ENCODE measurements around the gene DBP. TPM values are rescaled to one million over a fixed set of nuclear protein-coding genes. Genes with fewer than 3 reads are reported as not detected.
A peak's percentile ranks its signal among the peaks of the same experiment; 100 is the strongest.

The DBP gene
- total and polyA plus RNA-seq, 2 of the 13 experiments (the other 11 are each of a cell fraction or from before 2014, with no cell fraction given) = 1.7 to 5.8 TPM

DNA sequence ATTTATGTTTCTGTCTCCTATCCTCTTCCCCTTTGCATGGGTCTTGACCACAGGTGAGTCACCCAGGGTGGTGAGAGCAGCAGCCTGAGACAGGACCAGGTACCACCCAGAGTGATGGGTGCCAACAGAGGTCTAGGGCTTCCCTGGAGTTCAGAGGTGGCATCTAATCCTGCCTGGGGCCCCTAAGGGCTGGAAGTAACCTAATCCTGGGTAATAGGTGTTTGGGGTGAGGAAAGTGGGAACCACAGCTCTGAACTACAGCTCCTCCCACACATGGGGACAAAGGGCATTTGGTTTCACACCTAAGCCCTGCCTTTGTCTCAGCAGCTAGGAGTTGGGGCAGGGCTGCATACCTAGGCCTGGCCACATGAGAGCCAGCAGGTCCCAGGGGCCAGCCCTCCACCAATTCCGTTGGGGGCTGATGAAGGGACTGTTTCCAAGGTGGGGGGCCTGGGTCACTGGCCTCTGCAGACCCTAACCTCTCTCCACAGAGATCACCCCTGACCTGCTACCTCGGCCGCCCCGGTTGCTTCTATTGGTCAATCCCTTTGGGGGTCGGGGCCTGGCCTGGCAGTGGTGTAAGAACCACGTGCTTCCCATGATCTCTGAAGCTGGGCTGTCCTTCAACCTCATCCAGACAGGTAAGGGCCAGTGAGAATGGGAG lies 9.8 kb downstream of the DBP start (continued):
- TF ChIP-seq, protein P1, sequence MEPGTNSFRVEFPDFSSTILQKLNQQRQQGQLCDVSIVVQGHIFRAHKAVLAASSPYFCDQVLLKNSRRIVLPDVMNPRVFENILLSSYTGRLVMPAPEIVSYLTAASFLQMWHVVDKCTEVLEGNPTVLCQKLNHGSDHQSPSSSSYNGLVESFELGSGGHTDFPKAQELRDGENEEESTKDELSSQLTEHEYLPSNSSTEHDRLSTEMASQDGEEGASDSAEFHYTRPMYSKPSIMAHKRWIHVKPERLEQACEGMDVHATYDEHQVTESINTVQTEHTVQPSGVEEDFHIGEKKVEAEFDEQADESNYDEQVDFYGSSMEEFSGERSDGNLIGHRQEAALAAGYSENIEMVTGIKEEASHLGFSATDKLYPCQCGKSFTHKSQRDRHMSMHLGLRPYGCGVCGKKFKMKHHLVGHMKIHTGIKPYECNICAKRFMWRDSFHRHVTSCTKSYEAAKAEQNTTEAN (CRISPR knock-in tag; conservative IDR thresholded peaks at IDR 0.05) = no peak
- TF ChIP-seq, protein P2, sequence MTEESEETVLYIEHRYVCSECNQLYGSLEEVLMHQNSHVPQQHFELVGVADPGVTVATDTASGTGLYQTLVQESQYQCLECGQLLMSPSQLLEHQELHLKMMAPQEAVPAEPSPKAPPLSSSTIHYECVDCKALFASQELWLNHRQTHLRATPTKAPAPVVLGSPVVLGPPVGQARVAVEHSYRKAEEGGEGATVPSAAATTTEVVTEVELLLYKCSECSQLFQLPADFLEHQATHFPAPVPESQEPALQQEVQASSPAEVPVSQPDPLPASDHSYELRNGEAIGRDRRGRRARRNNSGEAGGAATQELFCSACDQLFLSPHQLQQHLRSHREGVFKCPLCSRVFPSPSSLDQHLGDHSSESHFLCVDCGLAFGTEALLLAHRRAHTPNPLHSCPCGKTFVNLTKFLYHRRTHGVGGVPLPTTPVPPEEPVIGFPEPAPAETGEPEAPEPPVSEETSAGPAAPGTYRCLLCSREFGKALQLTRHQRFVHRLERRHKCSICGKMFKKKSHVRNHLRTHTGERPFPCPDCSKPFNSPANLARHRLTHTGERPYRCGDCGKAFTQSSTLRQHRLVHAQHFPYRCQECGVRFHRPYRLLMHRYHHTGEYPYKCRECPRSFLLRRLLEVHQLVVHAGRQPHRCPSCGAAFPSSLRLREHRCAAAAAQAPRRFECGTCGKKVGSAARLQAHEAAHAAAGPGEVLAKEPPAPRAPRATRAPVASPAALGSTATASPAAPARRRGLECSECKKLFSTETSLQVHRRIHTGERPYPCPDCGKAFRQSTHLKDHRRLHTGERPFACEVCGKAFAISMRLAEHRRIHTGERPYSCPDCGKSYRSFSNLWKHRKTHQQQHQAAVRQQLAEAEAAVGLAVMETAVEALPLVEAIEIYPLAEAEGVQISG (CRISPR knock-in tag; IDR thresholded peaks at IDR 0.05) = peak; percentile 57
- TF ChIP-seq SOX6 (IDR thresholded peaks at IDR 0.05) (no peak), SOX6 (CRISPR knock-in tag; IDR thresholded peaks at IDR 0.05) (peak; percentile 60; the same call in 1 of the 2 replicates), RNF2 (conservative IDR thresholded peaks at IDR 0.05; ENCODE audit: low read depth) (peak; percentile 80; the same call in 1 of the 2 replicates), SP5 (CRISPR knock-in tag; IDR thresholded peaks at IDR 0.05; ENCODE audit: borderline replicate concordance, low read depth) (peak; percentile 63; the same call in 1 of the 2 replicates), REPIN1 (CRISPR knock-in tag; IDR thresholded peaks at IDR 0.05; ENCODE audit: borderline replicate concordance, low read depth) (peak; percentile 37; the same call in 1 of the 2 replicates), HNF4G (IDR thresholded peaks at IDR 0.05; ENCODE audit: borderline replicate concordance, low read depth, low read length) (peak; percentile 79; the same call in 1 of the 2 replicates), HNF4G (CRISPR knock-in tag; IDR thresholded peaks at IDR 0.05; ENCODE audit: borderline replicate concordance, low read depth) (no peak), ZMAT3 (CRISPR knock-in tag; conservative IDR thresholded peaks at IDR 0.05) (0 out of 2 replicates have a peak, but pooled peaks have one; percentile 44), HOXA3 (CRISPR knock-in tag; IDR thresholded peaks at IDR 0.05) (peak; percentile 40; the same call in 1 of the 2 replicates), TARDBP (CRISPR knock-in tag; IDR thresholded peaks at IDR 0.05) (0 out of 2 replicates have a peak, but pooled peaks have one; percentile 27), ZNF788 (CRISPR knock-in tag; IDR thresholded peaks at IDR 0.05; ENCODE audit: borderline replicate concordance) (peak; percentile 27; the same call in 1 of the 2 replicates)
- TF ChIP-seq, protein P3, sequence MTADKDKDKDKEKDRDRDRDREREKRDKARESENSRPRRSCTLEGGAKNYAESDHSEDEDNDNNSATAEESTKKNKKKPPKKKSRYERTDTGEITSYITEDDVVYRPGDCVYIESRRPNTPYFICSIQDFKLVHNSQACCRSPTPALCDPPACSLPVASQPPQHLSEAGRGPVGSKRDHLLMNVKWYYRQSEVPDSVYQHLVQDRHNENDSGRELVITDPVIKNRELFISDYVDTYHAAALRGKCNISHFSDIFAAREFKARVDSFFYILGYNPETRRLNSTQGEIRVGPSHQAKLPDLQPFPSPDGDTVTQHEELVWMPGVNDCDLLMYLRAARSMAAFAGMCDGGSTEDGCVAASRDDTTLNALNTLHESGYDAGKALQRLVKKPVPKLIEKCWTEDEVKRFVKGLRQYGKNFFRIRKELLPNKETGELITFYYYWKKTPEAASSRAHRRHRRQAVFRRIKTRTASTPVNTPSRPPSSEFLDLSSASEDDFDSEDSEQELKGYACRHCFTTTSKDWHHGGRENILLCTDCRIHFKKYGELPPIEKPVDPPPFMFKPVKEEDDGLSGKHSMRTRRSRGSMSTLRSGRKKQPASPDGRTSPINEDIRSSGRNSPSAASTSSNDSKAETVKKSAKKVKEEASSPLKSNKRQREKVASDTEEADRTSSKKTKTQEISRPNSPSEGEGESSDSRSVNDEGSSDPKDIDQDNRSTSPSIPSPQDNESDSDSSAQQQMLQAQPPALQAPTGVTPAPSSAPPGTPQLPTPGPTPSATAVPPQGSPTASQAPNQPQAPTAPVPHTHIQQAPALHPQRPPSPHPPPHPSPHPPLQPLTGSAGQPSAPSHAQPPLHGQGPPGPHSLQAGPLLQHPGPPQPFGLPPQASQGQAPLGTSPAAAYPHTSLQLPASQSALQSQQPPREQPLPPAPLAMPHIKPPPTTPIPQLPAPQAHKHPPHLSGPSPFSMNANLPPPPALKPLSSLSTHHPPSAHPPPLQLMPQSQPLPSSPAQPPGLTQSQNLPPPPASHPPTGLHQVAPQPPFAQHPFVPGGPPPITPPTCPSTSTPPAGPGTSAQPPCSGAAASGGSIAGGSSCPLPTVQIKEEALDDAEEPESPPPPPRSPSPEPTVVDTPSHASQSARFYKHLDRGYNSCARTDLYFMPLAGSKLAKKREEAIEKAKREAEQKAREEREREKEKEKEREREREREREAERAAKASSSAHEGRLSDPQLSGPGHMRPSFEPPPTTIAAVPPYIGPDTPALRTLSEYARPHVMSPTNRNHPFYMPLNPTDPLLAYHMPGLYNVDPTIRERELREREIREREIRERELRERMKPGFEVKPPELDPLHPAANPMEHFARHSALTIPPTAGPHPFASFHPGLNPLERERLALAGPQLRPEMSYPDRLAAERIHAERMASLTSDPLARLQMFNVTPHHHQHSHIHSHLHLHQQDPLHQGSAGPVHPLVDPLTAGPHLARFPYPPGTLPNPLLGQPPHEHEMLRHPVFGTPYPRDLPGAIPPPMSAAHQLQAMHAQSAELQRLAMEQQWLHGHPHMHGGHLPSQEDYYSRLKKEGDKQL (CRISPR knock-in tag; IDR thresholded peaks at IDR 0.05; ENCODE audit: low read depth) = 0 out of 2 replicates have a peak, but pooled peaks have one; percentile 19
- TF ChIP-seq, protein P4, sequence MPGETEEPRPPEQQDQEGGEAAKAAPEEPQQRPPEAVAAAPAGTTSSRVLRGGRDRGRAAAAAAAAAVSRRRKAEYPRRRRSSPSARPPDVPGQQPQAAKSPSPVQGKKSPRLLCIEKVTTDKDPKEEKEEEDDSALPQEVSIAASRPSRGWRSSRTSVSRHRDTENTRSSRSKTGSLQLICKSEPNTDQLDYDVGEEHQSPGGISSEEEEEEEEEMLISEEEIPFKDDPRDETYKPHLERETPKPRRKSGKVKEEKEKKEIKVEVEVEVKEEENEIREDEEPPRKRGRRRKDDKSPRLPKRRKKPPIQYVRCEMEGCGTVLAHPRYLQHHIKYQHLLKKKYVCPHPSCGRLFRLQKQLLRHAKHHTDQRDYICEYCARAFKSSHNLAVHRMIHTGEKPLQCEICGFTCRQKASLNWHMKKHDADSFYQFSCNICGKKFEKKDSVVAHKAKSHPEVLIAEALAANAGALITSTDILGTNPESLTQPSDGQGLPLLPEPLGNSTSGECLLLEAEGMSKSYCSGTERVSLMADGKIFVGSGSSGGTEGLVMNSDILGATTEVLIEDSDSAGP (CRISPR knock-in tag; IDR thresholded peaks at IDR 0.05; ENCODE audit: borderline replicate concordance) = peak; percentile 38; the same call in 1 of the 2 replicates
- TF ChIP-seq, protein P5, sequence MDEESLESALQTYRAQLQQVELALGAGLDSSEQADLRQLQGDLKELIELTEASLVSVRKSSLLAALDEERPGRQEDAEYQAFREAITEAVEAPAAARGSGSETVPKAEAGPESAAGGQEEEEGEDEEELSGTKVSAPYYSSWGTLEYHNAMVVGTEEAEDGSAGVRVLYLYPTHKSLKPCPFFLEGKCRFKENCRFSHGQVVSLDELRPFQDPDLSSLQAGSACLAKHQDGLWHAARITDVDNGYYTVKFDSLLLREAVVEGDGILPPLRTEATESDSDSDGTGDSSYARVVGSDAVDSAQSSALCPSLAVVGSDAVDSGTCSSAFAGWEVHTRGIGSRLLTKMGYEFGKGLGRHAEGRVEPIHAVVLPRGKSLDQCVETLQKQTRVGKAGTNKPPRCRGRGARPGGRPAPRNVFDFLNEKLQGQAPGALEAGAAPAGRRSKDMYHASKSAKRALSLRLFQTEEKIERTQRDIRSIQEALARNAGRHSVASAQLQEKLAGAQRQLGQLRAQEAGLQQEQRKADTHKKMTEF (CRISPR knock-in tag; IDR thresholded peaks at IDR 0.05) = 0 out of 2 replicates have a peak, but pooled peaks have one; percentile 19

All from HepG2 (cell line).